AG04450 (cell line): ENCODE results near the gene FOXO3B. TPM values are rescaled to one million over a fixed set of nuclear protein-coding genes. Genes with fewer than 3 reads are reported as not detected.
"Not testable (repeated sequence)": the region's sequence is repeated elsewhere in the genome, so short reads cannot be mapped to it uniquely, and the experiment has no call there.

Source experiments
- CTCF ChIA-PET: fragments of 300-600, 350-600 bp; formaldehyde crosslinking; extraction: SDS; loops from one replicate; lab custom pipeline; 2022; ENCODE audit warnings: antibody characterized with exemption, inconsistent platforms; lab: Charles Lee
- POLR2A ChIA-PET: fragments of 350-600 bp; formaldehyde crosslinking; extraction: SDS; loops from one replicate; lab custom pipeline; 2021; ENCODE audit warnings: antibody characterized with exemption, inconsistent platforms; lab: Yijun Ruan, JAX
- DNase-seq: peaks from one replicate; pipeline ENCODE4 v3.0.0-alpha.2; 2011; ENCODE audit warnings: low read depth, low spot score
- H3K27ac ChIP-seq: one replicate; pipeline ENCODE4 v1.5.1; 2012; ENCODE audit warnings: low read depth, low read length, control low read depth
- H3K27me3 ChIP-seq: one replicate; pipeline ENCODE4 v1.6.0; 2012; ENCODE audit warnings: low read length; ENCODE audit not compliant: control insufficient read depth, insufficient read depth
- H3K4me3 ChIP-seq: 2 replicates; pipeline ENCODE4 v1.5.1; 2011; ENCODE audit warnings: mild to moderate bottlenecking, low read depth, low read length, control low read depth
- H3K9me3 ChIP-seq: 2 replicates; pipeline ENCODE4 v1.5.1; 2012; ENCODE audit warnings: low read length; ENCODE audit not compliant: control insufficient read depth, insufficient read depth
- polyA plus RNA-seq: library from polyadenylated mRNA; depleted of rRNA; stranded (reverse); fragments of >200 nt; gene quantifications from 2 replicates; pipeline ENCODE4 v1.2.3, GENCODE V29; 2011

FOXO3B gene
- polyA plus RNA-seq, 1 experiment, result 4.0 TPM

- CTCF ChIA-PET, H3K27me3 ChIP-seq, DNase-seq, POLR2A ChIA-PET, H3K9me3 ChIP-seq, H3K27ac ChIP-seq: not testable (repeated sequence)
- H3K4me3 ChIP-seq, result peak overlapping the region; percentile 62
Observed at GRCh38 chr17:18698473-18699103, 16.5 kb upstream of the FOXO3B start.

- CTCF ChIA-PET, H3K4me3 ChIP-seq, DNase-seq, POLR2A ChIA-PET, H3K9me3 ChIP-seq, H3K27me3 ChIP-seq, H3K27ac ChIP-seq: not testable (repeated sequence)
Observed at GRCh38 chr17:18695143-18695542, 13.0 kb upstream of the FOXO3B start.

GRCh38 chr17:18682668-18683067 is 554 bp upstream of the FOXO3B start:
- H3K9me3 ChIP-seq, DNase-seq, H3K27ac ChIP-seq, H3K27me3 ChIP-seq, POLR2A ChIA-PET, CTCF ChIA-PET: not testable (repeated sequence)
- peak overlapping the region; percentile 48; the same call in 1 of the 2 replicates for H3K4me3 ChIP-seq

- H3K9me3 ChIP-seq, H3K4me3 ChIP-seq, CTCF ChIA-PET, DNase-seq, H3K27ac ChIP-seq, POLR2A ChIA-PET, H3K27me3 ChIP-seq: not testable (repeated sequence)
Observed at GRCh38 chr17:18677381-18677780, 4.7 kb downstream of the FOXO3B start.

- peaks cover 13% of the 10 kb centered on the region for H3K9me3 ChIP-seq
- H3K27me3 ChIP-seq, CTCF ChIA-PET, H3K4me3 ChIP-seq, DNase-seq, H3K27ac ChIP-seq, POLR2A ChIA-PET: not testable (repeated sequence)
Observed at GRCh38 chr17:18676928-18677327, 5.2 kb downstream of the FOXO3B start.

- H3K4me3 ChIP-seq, POLR2A ChIA-PET, CTCF ChIA-PET, DNase-seq, H3K27me3 ChIP-seq, H3K27ac ChIP-seq: not testable (repeated sequence)
- peaks cover 34% of the 10 kb centered on the region for H3K9me3 ChIP-seq
Observed at GRCh38 chr17:18672395-18673227, 9.5 kb downstream of the FOXO3B start.

GRCh38 chr17:18668625-18669024 is 13.5 kb downstream of the FOXO3B start:
- POLR2A ChIA-PET, DNase-seq, H3K27ac ChIP-seq, H3K4me3 ChIP-seq, H3K27me3 ChIP-seq, CTCF ChIA-PET: not testable (repeated sequence)
- H3K9me3 ChIP-seq, result peaks cover 28% of the 10 kb centered on the region

GRCh38 chr17:18667535-18667934 is 14.6 kb downstream of the FOXO3B start:
- DNase-seq, CTCF ChIA-PET, H3K4me3 ChIP-seq, H3K27ac ChIP-seq, H3K27me3 ChIP-seq, POLR2A ChIA-PET: not testable (repeated sequence)
- H3K9me3 ChIP-seq, result peaks cover 25% of the 10 kb centered on the region

- CTCF ChIA-PET, POLR2A ChIA-PET, H3K27ac ChIP-seq, H3K4me3 ChIP-seq, DNase-seq, H3K27me3 ChIP-seq: not testable (repeated sequence)
- H3K9me3 ChIP-seq, result peaks cover 15% of the 10 kb centered on the region
Observed at GRCh38 chr17:18666326-18666725, 15.8 kb downstream of the FOXO3B start.

- POLR2A ChIA-PET, H3K27me3 ChIP-seq, CTCF ChIA-PET, DNase-seq, H3K27ac ChIP-seq, H3K4me3 ChIP-seq, H3K9me3 ChIP-seq: not testable (repeated sequence)
Observed at GRCh38 chr17:18661924-18662624, 20.0 kb downstream of the FOXO3B start.

GRCh38 chr17:18650094-18650493 is 32.0 kb downstream of the FOXO3B start:
- H3K9me3 ChIP-seq, DNase-seq, CTCF ChIA-PET, H3K27ac ChIP-seq, H3K27me3 ChIP-seq, H3K4me3 ChIP-seq: not testable (repeated sequence)
- POLR2A ChIA-PET, result interaction anchor here (0.6 kb wide), 1 partner anchor 43 kb away, joined by 5 read pairs; no protein-coding TSS in a partner anchor
